ENCODE results near the gene GPC1.

The GPC1 gene

DNA sequence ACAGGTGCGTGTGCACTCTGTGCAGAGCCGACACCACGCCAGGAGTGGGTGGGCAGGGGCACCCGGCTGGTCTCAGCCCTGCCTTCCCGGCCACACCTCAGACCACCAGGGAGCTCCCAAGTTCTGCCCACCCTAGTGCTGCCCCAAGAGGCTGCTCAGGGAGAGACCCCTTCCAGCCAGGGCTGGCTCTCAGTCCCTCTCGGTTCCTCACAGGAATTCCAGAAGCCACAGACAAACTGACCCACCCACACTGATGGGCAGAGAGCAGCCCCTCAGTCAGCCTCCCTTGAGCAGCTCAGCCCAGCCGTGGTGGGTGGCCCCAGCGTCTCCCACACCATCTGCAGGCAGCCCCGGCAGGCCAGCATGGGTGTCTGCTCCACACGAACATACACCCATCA lies 33.8 kb downstream of the GPC1 start (continued):
- TF ChIP-seq, protein P1, sequence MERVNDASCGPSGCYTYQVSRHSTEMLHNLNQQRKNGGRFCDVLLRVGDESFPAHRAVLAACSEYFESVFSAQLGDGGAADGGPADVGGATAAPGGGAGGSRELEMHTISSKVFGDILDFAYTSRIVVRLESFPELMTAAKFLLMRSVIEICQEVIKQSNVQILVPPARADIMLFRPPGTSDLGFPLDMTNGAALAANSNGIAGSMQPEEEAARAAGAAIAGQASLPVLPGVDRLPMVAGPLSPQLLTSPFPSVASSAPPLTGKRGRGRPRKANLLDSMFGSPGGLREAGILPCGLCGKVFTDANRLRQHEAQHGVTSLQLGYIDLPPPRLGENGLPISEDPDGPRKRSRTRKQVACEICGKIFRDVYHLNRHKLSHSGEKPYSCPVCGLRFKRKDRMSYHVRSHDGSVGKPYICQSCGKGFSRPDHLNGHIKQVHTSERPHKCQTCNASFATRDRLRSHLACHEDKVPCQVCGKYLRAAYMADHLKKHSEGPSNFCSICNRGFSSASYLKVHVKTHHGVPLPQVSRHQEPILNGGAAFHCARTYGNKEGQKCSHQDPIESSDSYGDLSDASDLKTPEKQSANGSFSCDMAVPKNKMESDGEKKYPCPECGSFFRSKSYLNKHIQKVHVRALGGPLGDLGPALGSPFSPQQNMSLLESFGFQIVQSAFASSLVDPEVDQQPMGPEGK (tag by site-specific recombination; IDR thresholded peaks at IDR 0.05), result no peak
- TF ChIP-seq IKZF3 (tag by site-specific recombination; IDR thresholded peaks at IDR 0.05), result no peak
- TF ChIP-seq, protein P2, sequence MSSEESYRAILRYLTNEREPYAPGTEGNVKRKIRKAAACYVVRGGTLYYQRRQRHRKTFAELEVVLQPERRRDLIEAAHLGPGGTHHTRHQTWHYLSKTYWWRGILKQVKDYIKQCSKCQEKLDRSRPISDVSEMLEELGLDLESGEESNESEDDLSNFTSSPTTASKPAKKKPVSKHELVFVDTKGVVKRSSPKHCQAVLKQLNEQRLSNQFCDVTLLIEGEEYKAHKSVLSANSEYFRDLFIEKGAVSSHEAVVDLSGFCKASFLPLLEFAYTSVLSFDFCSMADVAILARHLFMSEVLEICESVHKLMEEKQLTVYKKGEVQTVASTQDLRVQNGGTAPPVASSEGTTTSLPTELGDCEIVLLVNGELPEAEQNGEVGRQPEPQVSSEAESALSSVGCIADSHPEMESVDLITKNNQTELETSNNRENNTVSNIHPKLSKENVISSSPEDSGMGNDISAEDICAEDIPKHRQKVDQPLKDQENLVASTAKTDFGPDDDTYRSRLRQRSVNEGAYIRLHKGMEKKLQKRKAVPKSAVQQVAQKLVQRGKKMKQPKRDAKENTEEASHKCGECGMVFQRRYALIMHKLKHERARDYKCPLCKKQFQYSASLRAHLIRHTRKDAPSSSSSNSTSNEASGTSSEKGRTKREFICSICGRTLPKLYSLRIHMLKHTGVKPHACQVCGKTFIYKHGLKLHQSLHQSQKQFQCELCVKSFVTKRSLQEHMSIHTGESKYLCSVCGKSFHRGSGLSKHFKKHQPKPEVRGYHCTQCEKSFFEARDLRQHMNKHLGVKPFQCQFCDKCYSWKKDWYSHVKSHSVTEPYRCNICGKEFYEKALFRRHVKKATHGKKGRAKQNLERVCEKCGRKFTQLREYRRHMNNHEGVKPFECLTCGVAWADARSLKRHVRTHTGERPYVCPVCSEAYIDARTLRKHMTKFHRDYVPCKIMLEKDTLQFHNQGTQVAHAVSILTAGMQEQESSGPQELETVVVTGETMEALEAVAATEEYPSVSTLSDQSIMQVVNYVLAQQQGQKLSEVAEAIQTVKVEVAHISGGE (tag by site-specific recombination; conservative IDR thresholded peaks at IDR 0.05; ENCODE audit: low read depth), result no peak
- TF ChIP-seq ZNF266 (tag by site-specific recombination; IDR thresholded peaks at IDR 0.05; ENCODE audit: low read depth), result no peak

DNA sequence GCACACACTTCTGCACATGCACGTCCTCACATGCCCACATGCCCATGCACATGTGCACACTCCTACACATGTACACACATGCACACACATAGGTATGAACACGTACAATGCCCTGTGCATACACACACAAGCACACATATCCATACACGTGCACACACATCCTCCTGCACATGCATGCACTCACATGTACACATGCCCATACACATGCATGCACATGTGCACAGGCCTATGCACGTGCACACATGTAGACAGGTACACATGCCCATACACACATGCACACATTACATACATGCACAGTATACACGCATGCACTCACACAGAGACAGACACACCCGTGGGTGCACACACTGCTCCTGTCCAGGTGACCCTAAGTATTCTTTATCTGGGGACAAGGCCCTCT lies 34.3 kb downstream of the GPC1 start:
- no peaks in the 10 kb centered on the region for H3K9me3 ChIP-seq (ENCODE audit: control insufficient read depth, insufficient read depth, low read depth, low read length)
- H3K4me3 ChIP-seq (ENCODE audit: low read depth, low read length), result no peak overlapping the region
- POLR2A ChIA-PET, result interaction anchor here (0.6 kb wide), 1 partner anchor 158 kb away, joined by 3 read pairs; no protein-coding TSS in a partner anchor
- TF ChIP-seq, protein P3, sequence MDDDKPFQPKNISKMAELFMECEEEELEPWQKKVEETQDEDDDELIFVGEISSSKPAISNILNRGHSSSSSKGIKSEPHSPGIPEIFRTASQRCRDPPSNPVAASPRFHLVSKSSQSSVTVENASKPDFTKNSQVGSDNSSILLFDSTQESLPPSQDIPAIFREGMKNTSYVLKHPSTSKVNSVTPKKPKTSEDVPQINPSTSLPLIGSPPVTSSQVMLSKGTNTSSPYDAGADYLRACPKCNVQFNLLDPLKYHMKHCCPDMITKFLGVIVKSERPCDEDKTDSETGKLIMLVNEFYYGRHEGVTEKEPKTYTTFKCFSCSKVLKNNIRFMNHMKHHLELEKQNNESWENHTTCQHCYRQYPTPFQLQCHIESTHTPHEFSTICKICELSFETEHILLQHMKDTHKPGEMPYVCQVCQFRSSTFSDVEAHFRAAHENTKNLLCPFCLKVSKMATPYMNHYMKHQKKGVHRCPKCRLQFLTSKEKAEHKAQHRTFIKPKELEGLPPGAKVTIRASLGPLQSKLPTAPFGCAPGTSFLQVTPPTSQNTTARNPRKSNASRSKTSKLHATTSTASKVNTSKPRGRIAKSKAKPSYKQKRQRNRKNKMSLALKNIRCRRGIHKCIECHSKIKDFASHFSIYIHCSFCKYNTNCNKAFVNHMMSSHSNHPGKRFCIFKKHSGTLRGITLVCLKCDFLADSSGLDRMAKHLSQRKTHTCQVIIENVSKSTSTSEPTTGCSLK (tag by site-specific recombination; IDR thresholded peaks at IDR 0.05), result no peak
- TF ChIP-seq KLF1 (tag by site-specific recombination; IDR thresholded peaks at IDR 0.05), result 0 out of 2 replicates have a peak, but pooled peaks have one; percentile 21
- TF ChIP-seq, protein P4, sequence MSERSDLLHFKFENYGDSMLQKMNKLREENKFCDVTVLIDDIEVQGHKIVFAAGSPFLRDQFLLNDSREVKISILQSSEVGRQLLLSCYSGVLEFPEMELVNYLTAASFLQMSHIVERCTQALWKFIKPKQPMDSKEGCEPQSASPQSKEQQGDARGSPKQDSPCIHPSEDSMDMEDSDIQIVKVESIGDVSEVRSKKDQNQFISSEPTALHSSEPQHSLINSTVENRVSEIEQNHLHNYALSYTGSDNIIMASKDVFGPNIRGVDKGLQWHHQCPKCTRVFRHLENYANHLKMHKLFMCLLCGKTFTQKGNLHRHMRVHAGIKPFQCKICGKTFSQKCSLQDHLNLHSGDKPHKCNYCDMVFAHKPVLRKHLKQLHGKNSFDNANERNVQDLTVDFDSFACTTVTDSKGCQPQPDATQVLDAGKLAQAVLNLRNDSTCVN (tag by site-specific recombination; optimal IDR thresholded peaks at IDR 0.05), result peak; percentile 21
- CTCF ChIA-PET, result no interaction called here
- peaks cover 0 to 14% of the 10 kb centered on the region in 2 experiments; a peak in 1 of 3 replicates for H3K36me3 ChIP-seq (ENCODE audit: control insufficient read depth in 2 of 2, insufficient read depth in 1 of 2, low read length in 2 of 2)
- no peaks in the 10 kb centered on the region for H3K4me1 ChIP-seq (ENCODE audit: control insufficient read depth, insufficient read depth, low read length)
- H3K27ac ChIP-seq (ENCODE audit: extremely low read depth, low read depth, low read length), result no peak overlapping the region

DNA sequence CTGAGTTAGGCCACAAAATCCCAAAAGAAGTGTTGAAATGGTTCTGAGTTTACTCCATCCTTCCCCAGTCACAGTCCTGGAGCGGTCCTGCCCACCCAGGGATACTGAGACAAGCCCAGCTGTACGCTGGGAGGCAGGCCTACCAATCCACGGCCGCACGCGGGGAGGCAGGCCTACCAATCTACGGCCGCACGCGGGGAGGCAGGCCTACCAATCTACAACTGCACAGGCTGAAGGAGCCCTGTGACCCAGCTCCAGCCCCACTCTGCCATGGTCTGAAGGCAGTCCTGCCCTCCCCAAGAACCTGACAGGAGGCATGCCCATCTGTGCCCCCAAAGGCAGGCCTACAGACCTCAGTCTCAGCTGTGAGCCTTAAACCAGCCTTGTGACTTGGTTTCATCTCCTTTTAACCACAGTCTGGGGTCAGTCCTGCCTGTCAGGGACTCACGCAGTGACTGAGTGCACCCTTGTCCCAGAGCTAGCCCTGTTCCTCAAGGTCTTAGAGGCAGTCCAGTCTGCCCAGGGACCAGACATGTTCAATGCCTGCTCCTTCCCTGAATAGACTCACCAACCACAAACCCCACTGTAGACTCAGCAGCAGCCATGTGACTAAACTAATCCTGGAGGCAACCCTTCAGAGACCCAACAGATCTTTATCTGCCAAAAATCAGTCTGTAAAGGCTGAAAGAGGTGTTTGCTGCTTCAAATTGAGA lies 36.8 kb downstream of the GPC1 start:
- Histone ChIP-seq H3K9me3 (ENCODE audit: control insufficient read depth, insufficient read depth, low read depth, low read length) (no peaks in the 10 kb centered on the region), H3K4me1 (ENCODE audit: control insufficient read depth, insufficient read depth, low read length) (no peaks in the 10 kb centered on the region), H3K4me3 (ENCODE audit: low read depth, low read length) (no peak overlapping the region), H3K36me3 (ENCODE audit: control insufficient read depth in 2 of 2, insufficient read depth in 1 of 2, low read length in 2 of 2) (no peaks in the 10 kb centered on the region), H3K27ac (ENCODE audit: extremely low read depth, low read depth, low read length) (no peak overlapping the region)
- CTCF ChIA-PET, result interaction anchor here (0.7 kb wide), 1 partner anchor 266 kb away, joined by 6 read pairs; no protein-coding TSS in a partner anchor
- TF ChIP-seq ZBTB17 (tag by site-specific recombination; IDR thresholded peaks at IDR 0.05), result peak; percentile 75
- TF ChIP-seq ZNF645 (tag by site-specific recombination; IDR thresholded peaks at IDR 0.05), result no peak
- POLR2A ChIA-PET, result no interaction called here

All from HEK293 (cell line).